UCSD-AML1 (cell line): ENCODE results near the gene TIAM2.

ENCODE experiments used
- DNase-seq: peaks from one replicate; lab custom pipeline; 2025; ENCODE audit not compliant: unreplicated experiment; lab: John Stamatoyannopoulos, UW

TIAM2 gene

GRCh38 chr6:155023717-155024116 lies 28.6 kb downstream of the TIAM2 start:
- no peak for DNase-seq

DNA sequence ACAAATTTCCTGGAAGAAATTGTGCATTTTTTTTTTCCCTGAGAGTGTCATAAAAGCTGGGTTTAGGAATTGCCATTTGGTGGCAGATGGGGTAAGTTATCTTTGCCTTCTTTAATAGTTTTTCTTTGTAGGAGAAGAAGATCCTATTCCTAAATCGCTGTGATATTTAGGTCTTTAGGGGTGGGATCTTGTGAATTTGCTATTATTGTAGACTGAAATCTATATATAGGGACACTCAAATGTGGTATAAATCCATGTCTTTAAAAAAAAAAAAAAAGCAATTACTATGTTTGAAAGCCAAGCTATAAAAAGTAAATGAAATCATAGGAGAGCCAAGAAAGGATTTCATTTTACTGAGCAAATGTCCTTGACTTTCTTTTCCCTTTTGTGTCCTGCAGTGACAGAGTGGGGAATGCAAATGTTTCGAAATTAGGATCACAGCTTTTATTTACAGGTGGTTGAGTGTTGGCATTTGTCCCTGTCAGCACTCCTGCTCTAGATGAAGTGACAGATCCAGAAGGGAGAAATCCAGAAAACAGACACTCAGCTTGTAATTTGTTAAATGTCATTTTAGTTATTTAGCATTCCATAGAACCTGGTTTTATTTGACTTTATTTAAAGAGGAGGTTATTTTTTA lies 29.4 kb downstream of the TIAM2 start:
- DNase-seq: no peak

DNA sequence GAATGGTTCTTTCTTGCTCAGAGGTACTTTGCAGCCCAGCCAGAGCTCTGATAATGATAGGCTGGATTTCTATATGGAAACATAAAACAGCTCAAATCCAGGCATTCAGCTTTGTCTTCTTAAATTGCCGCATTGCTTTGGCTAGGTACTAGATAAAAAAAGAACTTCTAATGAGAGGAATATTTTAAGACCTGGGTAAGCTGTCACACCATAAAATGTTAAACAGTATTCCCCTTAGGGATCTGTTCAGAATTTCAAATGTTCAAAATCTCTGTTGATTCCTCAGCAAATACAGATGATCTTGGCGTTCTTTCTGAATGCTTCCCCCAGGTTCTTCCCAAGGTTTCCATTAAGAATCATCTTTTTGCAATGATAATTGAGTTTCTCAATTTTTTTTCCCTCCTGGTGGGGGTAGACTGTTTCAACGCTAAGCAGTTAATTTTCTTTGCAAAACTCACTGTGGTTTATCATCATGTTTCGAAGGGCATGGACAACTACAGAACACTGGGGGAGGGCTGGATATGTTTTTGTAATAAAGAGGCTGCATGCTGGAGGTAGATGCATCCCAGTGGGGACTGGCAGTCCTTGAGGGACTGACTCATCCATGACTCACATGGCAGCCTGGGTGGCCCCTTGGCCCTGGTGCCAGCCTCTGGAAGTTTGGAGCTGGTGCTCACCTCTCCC lies 31.0 kb downstream of the TIAM2 start:
- no peak for DNase-seq

DNA sequence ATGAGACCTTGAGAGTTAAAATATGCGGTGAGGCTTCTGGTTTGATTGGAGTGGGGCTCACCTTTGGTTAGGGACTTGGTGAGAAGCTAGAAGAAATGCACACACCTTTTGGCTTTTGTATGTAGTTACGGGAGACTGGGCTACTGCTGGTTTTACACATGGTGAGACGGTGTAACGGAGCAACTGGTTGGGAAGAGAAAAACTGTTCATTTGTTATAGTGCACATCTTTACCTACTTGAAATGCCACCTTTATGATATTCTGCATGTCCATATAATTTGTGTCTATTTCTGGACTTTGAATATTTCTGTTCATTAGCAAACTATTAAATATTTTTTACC lies 31.6 kb downstream of the TIAM2 start:
- no peak for DNase-seq

- no peak for DNase-seq
These were observed 35.1 kb downstream of the TIAM2 start for GRCh38 chr6:155030148-155030720.

- DNase-seq: no peak
These were observed 36.0 kb downstream of the TIAM2 start for GRCh38 chr6:155031091-155031490.

DNA sequence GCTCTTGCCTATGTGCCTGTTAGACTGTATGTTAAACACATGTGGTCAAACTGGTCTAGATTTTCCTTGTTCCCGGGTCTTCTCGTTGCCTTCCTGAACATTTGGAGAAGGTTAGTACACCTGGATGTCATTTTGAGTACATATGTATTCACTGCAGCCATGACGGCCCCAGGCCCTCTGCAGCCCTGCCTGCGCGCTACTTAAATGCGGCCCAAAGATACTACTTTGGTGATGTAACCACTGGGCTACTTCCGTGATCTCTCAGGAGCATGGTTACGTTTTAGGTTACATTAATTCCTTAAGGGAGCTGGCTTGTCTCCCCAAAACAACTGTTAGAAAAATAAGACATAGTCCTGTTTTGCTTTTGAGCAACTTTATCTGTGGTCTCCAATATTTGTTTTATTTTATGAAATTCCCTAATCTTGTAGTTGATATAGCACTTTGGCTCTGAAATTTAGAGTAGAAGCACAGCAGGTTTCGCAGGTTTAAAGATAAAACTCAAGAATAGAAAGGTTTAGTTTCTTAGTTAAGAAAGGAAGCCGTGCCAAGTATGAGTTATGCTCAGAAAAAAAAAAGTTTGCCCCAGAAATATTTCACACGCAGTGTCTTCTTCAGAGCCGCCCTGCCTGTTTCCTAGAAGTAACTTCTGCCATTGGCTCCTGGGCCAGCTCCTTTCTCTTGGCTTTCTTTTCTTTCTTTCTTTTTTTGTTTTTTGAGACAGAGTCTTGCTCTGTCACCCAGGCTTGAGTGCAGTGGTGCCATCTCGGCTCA lies 38.1 kb downstream of the TIAM2 start:
- DNase-seq: no peak

GRCh38 chr6:155036907-155037306 lies 41.8 kb downstream of the TIAM2 start:
- DNase-seq: no peak

DNA sequence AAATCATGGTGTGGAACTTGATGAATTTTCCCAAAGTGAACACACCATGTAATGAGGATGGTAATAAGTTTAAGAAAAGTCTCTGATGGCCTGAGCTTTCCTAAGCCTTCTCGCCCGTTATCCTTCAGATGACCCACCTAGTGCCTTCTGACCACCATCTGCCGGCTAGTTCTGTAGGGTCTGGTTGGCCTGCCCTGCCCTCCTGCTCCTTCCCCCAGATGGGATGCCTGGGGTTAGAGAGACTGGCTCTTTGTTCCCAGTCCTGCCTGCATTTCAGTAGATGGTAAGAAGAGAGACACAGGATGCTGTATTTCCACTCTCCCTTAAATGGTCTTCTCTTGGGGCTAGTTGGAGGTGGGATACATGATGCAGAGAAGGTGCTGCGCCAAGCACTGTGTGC lies 43.0 kb downstream of the TIAM2 start:
- no peak for DNase-seq

DNA sequence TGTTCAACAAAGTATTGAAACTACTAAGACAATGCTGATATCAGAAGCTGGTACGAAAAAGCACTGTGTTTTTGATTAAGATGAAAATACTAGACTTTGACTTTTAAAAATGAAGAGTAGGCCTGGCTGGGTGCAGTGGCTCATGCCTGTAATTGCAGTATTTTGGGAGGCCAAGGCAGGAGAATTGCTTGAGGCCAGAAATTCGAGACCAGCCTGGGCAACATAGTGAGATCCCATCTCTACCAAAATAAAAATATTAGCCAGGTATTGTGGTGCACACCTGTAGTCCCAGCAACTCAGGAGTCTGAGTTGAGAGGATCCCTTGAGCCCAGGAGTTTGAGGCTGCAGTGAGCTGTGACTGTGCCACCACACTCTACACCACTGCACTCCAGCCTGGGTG lies 43.4 kb downstream of the TIAM2 start:
- DNase-seq: no peak

DNA sequence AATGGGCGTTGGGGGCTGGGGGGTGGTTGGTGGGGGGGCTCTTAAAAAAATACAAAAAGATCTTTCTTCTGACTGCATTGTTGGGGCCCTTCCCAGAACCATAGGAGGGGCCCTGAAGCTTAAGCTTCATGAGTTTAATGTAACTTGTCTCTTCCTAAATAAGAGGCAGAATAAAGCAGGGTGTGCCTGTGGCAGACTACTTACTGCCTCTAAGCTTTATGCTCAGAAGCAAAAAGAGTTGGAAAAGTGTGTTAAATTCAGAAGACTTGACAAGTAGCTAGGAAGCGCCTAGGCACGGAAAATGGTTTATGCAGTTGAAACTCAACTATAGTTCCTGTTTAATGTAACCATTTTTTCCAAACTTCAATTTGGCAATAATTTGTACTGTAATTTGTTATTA lies 44.5 kb downstream of the TIAM2 start:
- DNase-seq: no peak

GRCh38 chr6:155040154-155040553 lies 45.0 kb downstream of the TIAM2 start:
- DNase-seq: no peak

DNA sequence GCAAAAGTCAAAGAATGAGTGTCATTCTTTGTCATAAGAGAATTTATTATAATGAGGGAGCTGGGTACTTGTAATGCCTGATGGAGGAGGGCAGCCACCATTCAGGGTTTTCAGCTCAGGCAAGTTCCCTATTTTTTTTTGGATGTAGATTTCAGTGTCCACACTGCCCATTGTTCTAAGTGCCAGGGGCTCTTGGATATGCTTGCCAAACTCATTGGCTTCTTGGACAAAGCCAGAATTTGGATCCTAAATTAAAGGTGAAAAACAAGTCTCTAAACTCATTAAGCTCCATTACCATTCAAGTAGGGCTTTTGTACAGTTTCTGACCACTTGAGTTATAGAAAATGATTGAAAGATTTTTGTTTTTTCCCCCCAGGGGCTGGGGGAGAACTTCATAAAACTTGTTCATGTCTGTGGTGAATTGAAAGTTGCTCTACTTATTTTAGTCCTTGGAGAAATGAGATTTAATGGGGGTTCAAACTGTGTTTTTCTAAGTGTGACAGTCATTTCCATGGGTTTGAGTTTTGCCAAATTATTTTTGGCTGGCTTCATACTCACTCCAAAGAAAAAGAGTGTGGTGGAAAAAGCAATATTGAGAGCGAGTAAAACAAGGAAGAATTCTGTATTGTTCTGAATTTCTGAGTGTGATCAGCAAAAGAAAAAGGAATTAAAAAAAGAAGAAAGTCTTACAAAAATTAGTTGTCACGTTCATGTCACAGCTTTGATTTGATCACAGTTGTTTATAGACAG lies 46.0 kb downstream of the TIAM2 start:
- DNase-seq: no peak

DNA sequence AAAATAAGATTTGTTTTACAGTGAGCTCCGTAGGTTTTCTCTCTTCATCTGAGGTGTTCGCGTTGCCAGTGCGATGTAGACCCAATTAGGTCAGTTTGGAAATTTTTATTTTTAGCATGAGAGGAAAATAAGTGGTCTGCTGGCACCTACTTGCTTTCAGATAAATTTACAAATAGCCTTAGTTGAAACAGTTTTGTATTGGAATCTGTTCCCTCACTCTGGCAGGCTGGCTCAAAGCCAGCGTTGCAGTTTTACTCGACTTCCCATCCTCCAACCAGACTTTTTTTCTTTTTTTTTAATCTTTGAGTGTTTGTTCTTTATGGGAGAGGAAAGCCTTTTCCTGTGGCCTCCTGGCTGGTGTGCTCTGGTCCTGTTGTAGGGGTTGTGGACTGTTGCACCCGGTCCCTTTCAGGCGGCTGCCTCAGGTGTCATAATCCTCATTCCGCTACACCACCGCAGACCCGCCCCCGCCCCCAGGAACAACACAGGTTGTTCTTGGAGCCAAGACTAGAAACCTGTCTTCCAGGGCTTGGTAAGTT lies 46.7 kb downstream of the TIAM2 start:
- DNase-seq: no peak

- DNase-seq: no peak
These were observed 47.9 kb downstream of the TIAM2 start for GRCh38 chr6:155042983-155043382.

DNA sequence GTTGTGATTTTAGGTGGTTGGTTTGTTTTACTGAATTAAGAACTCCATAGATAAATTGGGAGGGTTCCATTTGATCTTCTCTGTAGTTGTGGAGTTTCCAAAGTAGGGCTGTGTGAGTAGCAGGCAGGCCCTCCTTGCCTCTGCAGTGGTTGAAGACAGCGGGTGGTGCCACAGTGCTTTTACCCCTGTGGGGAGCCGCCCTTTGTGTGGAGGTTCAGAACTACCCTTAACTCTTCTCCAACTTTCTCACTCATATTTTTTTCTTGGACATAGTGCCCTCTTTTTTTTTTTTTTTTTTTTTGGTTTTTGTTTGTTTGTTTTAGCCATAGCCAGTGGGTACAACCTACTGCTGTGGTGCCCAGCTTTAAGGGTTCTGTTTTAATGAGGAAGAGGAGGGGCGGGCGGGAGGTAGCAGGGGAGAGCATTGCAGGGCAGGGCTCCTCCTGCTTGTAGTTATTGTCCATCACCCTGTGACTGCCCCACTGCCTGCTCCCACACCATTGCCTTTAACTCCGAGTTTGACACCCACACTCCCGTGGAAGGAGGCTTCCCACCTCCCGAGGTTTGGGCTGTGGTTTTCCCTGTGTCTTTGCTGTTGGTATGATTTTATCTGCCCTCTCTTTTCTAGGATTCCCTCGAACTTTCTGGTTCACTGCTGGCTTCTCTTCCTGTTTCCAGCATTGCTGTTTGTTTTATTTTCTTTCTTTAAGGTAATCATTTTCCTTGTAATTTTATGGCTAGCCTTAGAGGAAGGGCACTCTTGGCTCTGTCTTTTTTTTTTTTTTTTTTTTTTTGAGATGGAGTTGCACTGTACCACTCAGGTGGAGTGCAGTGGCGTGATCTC lies 50.7 kb downstream of the TIAM2 start:
- DNase-seq: no peak

GRCh38 chr6:155047523-155047922 lies 52.4 kb downstream of the TIAM2 start:
- no peak for DNase-seq

- DNase-seq: no peak
These were observed 55.2 kb downstream of the TIAM2 start for GRCh38 chr6:155050311-155050710.

DNA sequence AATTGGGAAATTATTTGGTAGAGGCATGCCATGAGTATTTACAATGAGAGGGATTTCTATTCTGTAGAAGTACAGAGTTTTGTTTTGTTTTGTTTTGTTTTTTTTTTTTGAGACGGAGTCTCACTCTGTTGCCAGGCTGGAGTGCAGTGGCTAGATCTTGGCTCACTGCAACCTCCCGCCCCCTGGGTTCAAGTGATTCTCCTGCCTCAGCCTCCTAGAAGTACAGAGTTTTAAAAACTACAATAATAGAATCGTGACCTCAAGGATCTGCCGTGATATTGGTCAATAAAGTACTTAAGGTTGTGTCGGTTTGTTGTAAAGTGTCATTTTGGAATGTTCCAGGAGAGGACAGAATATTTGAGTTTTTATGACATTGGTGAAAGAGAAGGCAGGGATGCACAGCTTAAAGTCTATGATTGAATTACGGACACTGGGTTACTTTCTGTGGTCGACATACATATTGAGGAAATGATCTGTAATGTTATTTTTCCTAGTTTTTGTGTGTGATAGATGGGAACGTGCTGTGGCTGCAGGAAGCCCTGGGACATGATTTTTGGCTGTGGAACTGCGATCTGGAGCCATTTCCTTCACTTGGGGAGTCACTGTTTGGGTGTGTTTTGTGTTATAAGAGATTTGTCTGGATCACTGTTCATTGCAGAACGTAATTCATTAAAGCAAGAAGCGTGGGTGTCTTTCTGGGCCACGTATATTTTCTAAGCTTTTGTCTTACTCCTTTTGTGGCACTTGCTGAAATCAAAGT lies 59.6 kb downstream of the TIAM2 start:
- no peak for DNase-seq
